Sigmoid colon (tissue), 7 donors: Measurements from ENCODE around the gene ACE. TPM values are rescaled to one million over a fixed set of nuclear protein-coding genes. Genes with fewer than 3 reads are reported as not detected.

Experiments used
- DNase-seq: peaks from one replicate; pipeline ENCODE4 v3.0.0-alpha.2; 2019
- H3K27ac ChIP-seq, 4 donors: fragments of 200-600 bp; sonication (generic); one replicate each; pipeline ENCODE4 v1.5.1; 2016 to 2019; ENCODE audit warnings: mild to moderate bottlenecking in 1 of 4
- H3K27me3 ChIP-seq, 3 donors: fragments of 200-600 bp; sonication (generic); one replicate each; pipeline ENCODE4 v1.5.1; 2019; ENCODE audit warnings: mild to moderate bottlenecking in 1 of 3
- H3K36me3 ChIP-seq, 4 donors: fragments of 200-600 bp; sonication (generic); one replicate each; pipeline ENCODE4 v1.5.1; 2016 to 2019
- H3K4me1 ChIP-seq, 4 donors: fragments of 200-600 bp; sonication (generic); one replicate each; pipeline ENCODE4 v1.5.1; 2017 to 2019
- H3K4me3 ChIP-seq, 4 donors: fragments of 200-600 bp; sonication (generic); one replicate each; pipeline ENCODE4 v1.5.1; 2017 to 2019; ENCODE audit warnings: mild to moderate bottlenecking in 2 of 4, moderate library complexity in 1 of 4
- H3K9me3 ChIP-seq, 4 donors: fragments of 200-600 bp in 3 of 4; sonication (generic) in 3 of 4; one replicate each; pipeline versions ENCODE4 v1.5.1 to v1.6.1; 2013 to 2019
- EP300 ChIP-seq, 4 donors: sonication (generic); formaldehyde crosslinking; IDR thresholded peaks; one replicate each; pipeline ENCODE4 v1.6.1; 2017; ENCODE audit warnings: antibody characterized with exemption in 4 of 4
- POLR2A ChIP-seq, 2 donors: fragments of 450-650 bp; IDR thresholded peaks; one replicate each; pipeline ENCODE4 v1.6.1; 2016; ENCODE audit warnings: antibody characterized with exemption in 2 of 2, mild to moderate bottlenecking in 2 of 2, moderate library complexity in 2 of 2
- POLR2AphosphoS5 ChIP-seq, 4 donors: sonication (generic); formaldehyde crosslinking; IDR thresholded peaks; one replicate each; pipeline ENCODE4 v1.6.1; 2017; ENCODE audit warnings: antibody characterized with exemption in 4 of 4
- WGBS, 2 donors: extraction: QIAGEN DNeasy Blood & Tissue Kit; methylation state at CpG; one replicate each; pipeline ENCODE4 v1.1.7; 2013; 5-methylcytosine and 5-hydroxymethylcytosine counted together
- intact Hi-C: fragments of 100-400 bp; cut with DNase I; formaldehyde crosslinking; loops from one replicate; pipeline ENCODE4 v1.15.1; 2023
- polyA plus RNA-seq, 3 donors: library from polyadenylated mRNA; stranded (reverse); fragments of 200-250 nt; gene quantifications; one replicate each; pipeline ENCODE4 v1.2.3, GENCODE V29; 2013
- total RNA-seq, 4 donors: library from RNA; depleted of rRNA; stranded (reverse); fragments of >200 nt; gene quantifications; one replicate each; pipeline ENCODE4 v1.1.0, GENCODE V29; 2016
- TF ChIP-seq, protein P1 (sequence below), 4 experiments: fragments of 450-650 bp in 3 of 4; fragments of 200-600 bp in 1 of 4; IDR thresholded peaks; one replicate each; pipeline ENCODE4 v1.5.1; 2016 to 2019; ENCODE audit warnings: antibody characterized with exemption in 4 of 4, mild to moderate bottlenecking in 3 of 4, moderate library complexity in 2 of 4
- donor health status: healthy with polysubstance abuse.
- donor health status: Bipolar disorder and iron deficiency.
- donor health status: healthy.

ACE gene
- total and polyA plus RNA-seq, 7 donors: 1.4 to 24.9 (median 2.5) TPM

DNA sequence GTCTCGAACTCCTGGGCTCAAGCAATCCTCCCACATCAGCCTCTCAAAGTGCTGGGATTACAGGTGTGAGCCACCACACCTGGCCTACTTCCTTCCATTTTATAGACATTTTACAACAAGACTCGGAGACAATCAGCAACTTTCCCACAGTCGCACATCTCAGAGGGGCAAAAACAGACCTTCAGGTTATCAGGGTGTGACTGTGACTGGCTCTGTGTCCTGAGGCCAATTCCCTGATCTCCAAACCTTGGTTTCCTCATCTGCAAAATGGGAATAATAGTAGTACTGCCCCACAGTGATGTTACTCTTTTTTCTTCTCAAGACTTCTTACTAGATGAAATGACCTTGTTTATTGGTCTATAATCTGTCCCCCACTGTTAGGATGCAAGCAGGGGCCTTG lies 35.5 kb downstream of the ACE start:
- H3K4me3 ChIP-seq: no peak overlapping the region
- TF ChIP-seq POLR2A (IDR thresholded peaks at IDR 0.05) (no peak), EP300 (IDR thresholded peaks at IDR 0.05) (no peak)
- peaks cover 0 to 3% (median 0%) of the 10 kb centered on the region in 3 donors for H3K27me3 ChIP-seq
- intact Hi-C loops: no loop called here
- no peak for DNase-seq
- no peaks in the 10 kb centered on the region for H3K36me3 ChIP-seq
- no peak overlapping the region for H3K27ac ChIP-seq
- H3K9me3 ChIP-seq: no peaks in the 10 kb centered on the region
- 65 to 80% methylated on average over 3 of the region's 3 CpGs for WGBS, 2 donors
- H3K4me1 ChIP-seq: no peaks in the 10 kb centered on the region

DNA sequence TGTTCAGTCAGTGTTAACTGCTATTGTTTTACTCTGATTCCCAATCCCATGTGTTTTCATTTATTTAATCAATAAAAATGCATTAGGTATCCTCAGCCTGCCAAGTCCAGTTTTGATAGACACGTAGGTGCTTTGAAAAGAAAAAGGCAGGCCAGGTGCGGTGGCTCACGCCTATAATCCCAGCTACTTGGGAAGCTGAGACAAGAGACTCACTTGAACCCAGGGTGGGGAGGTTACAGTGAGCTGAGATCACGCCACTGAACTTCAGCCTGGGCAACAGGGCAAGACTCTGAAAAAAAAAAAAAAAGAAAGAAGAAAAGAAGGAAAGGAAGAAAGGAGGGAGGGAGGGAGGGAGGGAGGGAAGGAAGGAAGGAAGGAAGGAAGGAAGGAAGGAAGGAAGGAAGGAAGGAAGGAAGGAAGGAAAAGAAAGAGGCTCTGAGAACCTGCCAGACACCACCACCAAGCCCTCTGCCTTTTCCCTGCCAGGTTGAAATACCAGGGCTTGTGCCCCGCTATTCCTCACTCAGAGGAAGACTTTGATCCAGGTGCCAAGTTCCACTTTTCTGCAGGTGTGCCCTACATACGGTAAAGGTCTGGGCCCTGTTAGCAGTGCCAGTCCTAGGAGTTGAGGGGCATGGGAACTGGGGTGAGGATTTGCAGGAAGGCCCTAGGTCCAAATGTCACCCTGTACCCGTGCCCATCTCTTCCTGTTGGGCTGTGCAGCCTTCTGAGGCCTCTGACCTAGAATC lies 36.2 kb downstream of the ACE start:
- no peaks in the 10 kb centered on the region for H3K36me3 ChIP-seq
- intact Hi-C loops: no loop called here
- peaks cover 0 to 1% (median 0%) of the 10 kb centered on the region in 3 donors for H3K27me3 ChIP-seq
- H3K9me3 ChIP-seq: no peaks in the 10 kb centered on the region
- DNase-seq: no peak
- WGBS, 2 donors: 47 to 77% methylated on average over 7 of the region's 7 CpGs
- TF ChIP-seq POLR2AphosphoS5 (IDR thresholded peaks at IDR 0.05) (no peak), EP300 (IDR thresholded peaks at IDR 0.05) (no peak), POLR2A (IDR thresholded peaks at IDR 0.05) (no peak)
- TF ChIP-seq, protein P1, sequence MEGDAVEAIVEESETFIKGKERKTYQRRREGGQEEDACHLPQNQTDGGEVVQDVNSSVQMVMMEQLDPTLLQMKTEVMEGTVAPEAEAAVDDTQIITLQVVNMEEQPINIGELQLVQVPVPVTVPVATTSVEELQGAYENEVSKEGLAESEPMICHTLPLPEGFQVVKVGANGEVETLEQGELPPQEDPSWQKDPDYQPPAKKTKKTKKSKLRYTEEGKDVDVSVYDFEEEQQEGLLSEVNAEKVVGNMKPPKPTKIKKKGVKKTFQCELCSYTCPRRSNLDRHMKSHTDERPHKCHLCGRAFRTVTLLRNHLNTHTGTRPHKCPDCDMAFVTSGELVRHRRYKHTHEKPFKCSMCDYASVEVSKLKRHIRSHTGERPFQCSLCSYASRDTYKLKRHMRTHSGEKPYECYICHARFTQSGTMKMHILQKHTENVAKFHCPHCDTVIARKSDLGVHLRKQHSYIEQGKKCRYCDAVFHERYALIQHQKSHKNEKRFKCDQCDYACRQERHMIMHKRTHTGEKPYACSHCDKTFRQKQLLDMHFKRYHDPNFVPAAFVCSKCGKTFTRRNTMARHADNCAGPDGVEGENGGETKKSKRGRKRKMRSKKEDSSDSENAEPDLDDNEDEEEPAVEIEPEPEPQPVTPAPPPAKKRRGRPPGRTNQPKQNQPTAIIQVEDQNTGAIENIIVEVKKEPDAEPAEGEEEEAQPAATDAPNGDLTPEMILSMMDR (IDR thresholded peaks at IDR 0.05): no peak
- H3K27ac ChIP-seq: no peak overlapping the region
- no peaks in the 10 kb centered on the region for H3K4me1 ChIP-seq
- H3K4me3 ChIP-seq: no peak overlapping the region

DNA sequence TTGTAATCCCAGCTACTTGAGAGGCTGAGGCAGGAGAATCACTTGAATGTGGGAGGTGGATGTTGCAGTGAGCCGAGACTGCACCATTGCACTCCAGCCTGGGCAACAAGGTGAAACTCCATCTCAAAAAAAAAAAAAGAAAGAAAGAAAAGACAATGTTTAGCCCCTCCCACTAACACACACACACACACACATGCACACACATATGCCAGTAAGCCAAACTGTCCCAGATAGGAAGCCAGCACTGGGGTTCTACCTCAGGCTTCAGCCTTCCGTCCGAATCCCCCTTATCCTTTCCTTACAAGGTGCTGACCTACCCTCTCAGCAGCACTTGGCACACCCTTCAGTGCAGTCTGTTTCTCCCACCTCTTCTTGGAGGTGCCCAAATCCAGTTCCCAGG lies 37.6 kb downstream of the ACE start:
- H3K36me3 ChIP-seq: no peaks in the 10 kb centered on the region
- DNase-seq: no peak
- intact Hi-C loops: no loop called here
- no peak for TF ChIP-seq POLR2A (IDR thresholded peaks at IDR 0.05)
- no peak for TF ChIP-seq POLR2AphosphoS5 (IDR thresholded peaks at IDR 0.05)
- TF ChIP-seq EP300 (IDR thresholded peaks at IDR 0.05): no peak
- H3K9me3 ChIP-seq: no peaks in the 10 kb centered on the region
- no peak overlapping the region for H3K27ac ChIP-seq
- no peaks in the 10 kb centered on the region for H3K27me3 ChIP-seq
- no peak overlapping the region for H3K4me3 ChIP-seq
- WGBS, 2 donors: 89 to 92% methylated on average over 3 of the region's 3 CpGs
- no peaks in the 10 kb centered on the region for H3K4me1 ChIP-seq

DNA sequence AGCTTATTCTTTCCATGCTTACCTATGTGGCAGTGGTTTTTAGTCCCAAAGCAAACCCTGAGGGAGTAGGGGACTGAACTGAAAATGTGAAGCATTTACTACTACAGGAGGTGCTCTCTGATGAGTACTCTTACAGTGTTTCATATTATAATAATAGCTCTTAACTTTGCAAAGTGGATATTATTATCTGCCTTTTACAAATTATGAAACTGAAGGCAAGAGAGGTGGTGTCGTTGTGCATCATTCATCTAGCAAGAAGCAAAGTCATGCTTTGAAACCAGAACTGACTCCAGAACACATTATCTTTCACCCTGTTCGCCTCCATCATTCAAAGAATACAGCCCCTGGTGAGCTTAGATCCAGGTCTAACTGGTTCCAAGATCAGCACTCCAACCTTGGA lies 38.1 kb downstream of the ACE start:
- H3K27me3 ChIP-seq: no peaks in the 10 kb centered on the region
- no peaks in the 10 kb centered on the region for H3K4me1 ChIP-seq
- no peaks in the 10 kb centered on the region for H3K9me3 ChIP-seq
- no peak overlapping the region for H3K27ac ChIP-seq
- 87 to 88% methylated on average over 2 of the region's 2 CpGs for WGBS, 2 donors
- no peak for DNase-seq
- intact Hi-C loops: no loop called here
- H3K4me3 ChIP-seq: no peak overlapping the region
- H3K36me3 ChIP-seq: no peaks in the 10 kb centered on the region
- TF ChIP-seq POLR2A (IDR thresholded peaks at IDR 0.05) (no peak), POLR2AphosphoS5 (IDR thresholded peaks at IDR 0.05) (no peak), EP300 (IDR thresholded peaks at IDR 0.05) (no peak)
- TF ChIP-seq, protein P1 (IDR thresholded peaks at IDR 0.05): no peak

DNA sequence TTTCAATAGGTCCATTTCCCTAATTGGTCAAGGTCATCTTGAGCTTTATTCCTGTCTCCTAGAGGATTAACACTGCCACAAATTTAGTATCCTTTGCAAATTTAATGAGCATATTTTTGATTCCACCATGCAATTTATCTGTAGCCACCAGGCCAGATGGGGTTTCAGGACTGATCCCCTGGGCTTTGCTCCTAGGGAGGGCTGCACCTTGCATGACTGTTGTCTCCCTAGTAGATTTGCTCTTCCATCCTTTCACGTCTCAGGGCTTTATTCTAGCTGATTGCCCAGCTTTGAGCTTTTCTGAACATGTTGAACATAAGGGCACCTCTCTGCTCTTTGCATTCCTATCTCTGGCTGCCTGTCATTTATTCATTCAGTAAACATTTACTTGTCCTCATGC lies 38.6 kb downstream of the ACE start:
- DNase-seq: no peak
- Histone ChIP-seq H3K27ac (no peak overlapping the region), H3K27me3 (no peaks in the 10 kb centered on the region), H3K4me3 (no peak overlapping the region), H3K36me3 (no peaks in the 10 kb centered on the region), H3K4me1 (no peaks in the 10 kb centered on the region), H3K9me3 (no peaks in the 10 kb centered on the region)
- TF ChIP-seq, protein P1 (IDR thresholded peaks at IDR 0.05): no peak
- TF ChIP-seq EP300 (IDR thresholded peaks at IDR 0.05): no peak
- no peak for TF ChIP-seq POLR2AphosphoS5 (IDR thresholded peaks at IDR 0.05)
- no peak for TF ChIP-seq POLR2A (IDR thresholded peaks at IDR 0.05)
- intact Hi-C loops: no loop called here
- 72 to 75% methylated on average over 1 of the region's 1 CpG for WGBS, 2 donors
